ENCODE measurements around the gene RPL32.

Gene RPL32

GRCh38 chr3:12810961-12811360 is 30.4 kb downstream of the RPL32 start:
- DNase-seq (ENCODE audit: low read depth), result no peak
- H3K4me3 ChIP-seq (ENCODE audit: low read length), result no peak overlapping the region
- TF ChIP-seq CTCF (conservative IDR thresholded peaks at IDR 0.05; ENCODE audit: low read depth, low read length), result no peak

GRCh38 chr3:12810013-12810780 is 31.2 kb downstream of the RPL32 start:
- peak; percentile 65 for DNase-seq (ENCODE audit: low read depth)
- peak overlapping the region; percentile 40 for H3K4me3 ChIP-seq (ENCODE audit: low read length)
- TF ChIP-seq CTCF (conservative IDR thresholded peaks at IDR 0.05; ENCODE audit: low read depth, low read length), result peak; percentile 63

GRCh38 chr3:12809435-12809834 is 31.9 kb downstream of the RPL32 start:
- H3K4me3 ChIP-seq (ENCODE audit: low read length), result peak overlapping the region; percentile 40
- TF ChIP-seq CTCF (conservative IDR thresholded peaks at IDR 0.05; ENCODE audit: low read depth, low read length), result no peak
- DNase-seq (ENCODE audit: low read depth), result no peak

GRCh38 chr3:12809001-12809400 is 32.4 kb downstream of the RPL32 start:
- no peak for TF ChIP-seq CTCF (conservative IDR thresholded peaks at IDR 0.05; ENCODE audit: low read depth, low read length)

GRCh38 chr3:12808587-12808986 is 32.8 kb downstream of the RPL32 start:
- DNase-seq (ENCODE audit: low read depth), result no peak
- no peak for TF ChIP-seq CTCF (conservative IDR thresholded peaks at IDR 0.05; ENCODE audit: low read depth, low read length)
- no peak overlapping the region for H3K4me3 ChIP-seq (ENCODE audit: low read length)

More at GRCh38 chr3:12809001-12809400, 32.4 kb downstream of the RPL32 start:
- H3K4me3 ChIP-seq (ENCODE audit: low read length), result no peak overlapping the region
- no peak for DNase-seq (ENCODE audit: low read depth)

- DNase-seq (ENCODE audit: low read depth), result no peak
- H3K4me3 ChIP-seq (ENCODE audit: low read length), result no peak overlapping the region
- no peak for TF ChIP-seq CTCF (conservative IDR thresholded peaks at IDR 0.05; ENCODE audit: low read depth, low read length)
Observed at GRCh38 chr3:12807601-12808359, 33.6 kb downstream of the RPL32 start.

Data from retinal pigment epithelial cell (primary cell).